Calu3 (cell line): Measurements from ENCODE around the gene C10orf143. TPM values are rescaled to one million over a fixed set of nuclear protein-coding genes. Genes with fewer than 3 reads are reported as not detected.
"Not testable (repeated sequence)": the region's sequence is repeated elsewhere in the genome, so short reads cannot be mapped to it uniquely, and the experiment has no call there.

Experiments
- BruUV-seq: library from RNA; stranded (reverse); fragments of 400-500 nt; replicated peaks from 2 replicates; lab custom pipeline; 2021; lab: Mats Ljungman, UMichigan
- CTCF ChIA-PET: fragments of 300-600 bp; sonication (Branson Sonifier 250); formaldehyde crosslinking; loops from one replicate; lab custom pipeline; 2022; ENCODE audit warnings: antibody characterized with exemption; lab: Charles Lee
- DNase-seq: peaks from one replicate; pipeline ENCODE4 v3.0.0; 2022
- H3K27ac Mint-ChIP-seq: one replicate; pipeline ENCODE4 v1.8.0; 2022; ENCODE audit warnings: mixed read lengths; ENCODE audit not compliant: unreplicated experiment
- H3K27me3 Mint-ChIP-seq: one replicate; pipeline ENCODE4 v1.8.0; 2022; ENCODE audit warnings: mixed read lengths; ENCODE audit not compliant: unreplicated experiment
- H3K36me3 Mint-ChIP-seq: one replicate; pipeline ENCODE4 v1.8.0; 2022; ENCODE audit warnings: mild to moderate bottlenecking, moderate library complexity, mixed read lengths; ENCODE audit not compliant: insufficient read depth, unreplicated experiment
- H3K4me1 Mint-ChIP-seq: one replicate; pipeline ENCODE4 v1.8.0; 2022; ENCODE audit warnings: mild to moderate bottlenecking, low read depth, mixed read lengths; ENCODE audit not compliant: unreplicated experiment
- H3K4me3 Mint-ChIP-seq: one replicate; pipeline ENCODE4 v1.8.0; 2022; ENCODE audit warnings: mild to moderate bottlenecking, low read depth, moderate library complexity, mixed read lengths; ENCODE audit not compliant: unreplicated experiment
- H3K9me3 Mint-ChIP-seq: one replicate; pipeline ENCODE4 v1.8.0; 2022; ENCODE audit warnings: low read depth, mixed read lengths; ENCODE audit not compliant: unreplicated experiment
- CTCF ChIP-seq: fragments of 200-600 bp; IDR thresholded peaks from one replicate; pipeline ENCODE4 v1.8.0; 2022; ENCODE audit warnings: antibody characterized with exemption; ENCODE audit not compliant: unreplicated experiment
- intact Hi-C: fragments of 100-400 bp; cut with micrococcal nuclease; formaldehyde crosslinking; loops from one replicate; pipeline ENCODE4 v1.10.0; 2022; ENCODE audit not compliant: unreplicated experiment
- total RNA-seq: library from RNA; stranded (reverse); gene quantifications from 2 replicates; pipeline ENCODE4 v1.2.3, GENCODE V29; 2022

C10orf143 gene
- total RNA-seq, 1 experiment from 2014 or later: 0.50 TPM

- CTCF ChIA-PET: no interaction called here
- H3K4me3 Mint-ChIP-seq: no peak overlapping the region
Observed at GRCh38 chr10:130128922-130129321, 18.3 kb upstream of the C10orf143 start.

GRCh38 chr10:130128062-130128781, 17.6 kb upstream of the C10orf143 start:
- H3K9me3 Mint-ChIP-seq: no peaks in the 10 kb centered on the region
- H3K4me3 Mint-ChIP-seq: no peak overlapping the region
- H3K4me1 Mint-ChIP-seq: peaks cover 8% of the 10 kb centered on the region
- peaks cover 13% of the 10 kb centered on the region for H3K27me3 Mint-ChIP-seq
- no peaks in the 10 kb centered on the region for H3K36me3 Mint-ChIP-seq
- no TSS peak for BruUV-seq
- no peak for DNase-seq
- TF ChIP-seq CTCF: no peak
- CTCF ChIA-PET: interaction anchor here (1.8 kb wide), 1 partner anchor 17 kb away, joined by 5 read pairs; no protein-coding TSS in a partner anchor
- intact Hi-C loops: no loop called here
- no peak overlapping the region for H3K27ac Mint-ChIP-seq

More at GRCh38 chr10:130128922-130129321, 18.3 kb upstream of the C10orf143 start:
- DNase-seq: no peak
- peaks cover 13% of the 10 kb centered on the region for H3K27me3 Mint-ChIP-seq
- H3K9me3 Mint-ChIP-seq: no peaks in the 10 kb centered on the region
- no peak for TF ChIP-seq CTCF
- H3K36me3 Mint-ChIP-seq: no peaks in the 10 kb centered on the region
- no peak overlapping the region for H3K27ac Mint-ChIP-seq
- H3K4me1 Mint-ChIP-seq: peaks cover 8% of the 10 kb centered on the region
- no TSS peak for BruUV-seq
- intact Hi-C loops: no loop called here

- no peaks in the 10 kb centered on the region for H3K9me3 Mint-ChIP-seq
- peaks cover 8% of the 10 kb centered on the region for H3K4me1 Mint-ChIP-seq
- H3K36me3 Mint-ChIP-seq: no peaks in the 10 kb centered on the region
- no peak overlapping the region for H3K27ac Mint-ChIP-seq
- no TSS peak for BruUV-seq
- peak; percentile 46 for TF ChIP-seq CTCF
- peak; percentile 58 for DNase-seq
- intact Hi-C loops: no loop called here
- H3K4me3 Mint-ChIP-seq: no peak overlapping the region
- H3K27me3 Mint-ChIP-seq: peaks cover 13% of the 10 kb centered on the region
- CTCF ChIA-PET: interaction anchor here (0.6 to 1.8 kb wide), 2 partner anchors 16 to 65 kb away, joined by 4 to 5 read pairs; no protein-coding TSS in a partner anchor
Observed at GRCh38 chr10:130127364-130128061, 16.9 kb upstream of the C10orf143 start.

- H3K27me3 Mint-ChIP-seq: no peaks in the 10 kb centered on the region
- no peak overlapping the region for H3K4me3 Mint-ChIP-seq
- H3K27ac Mint-ChIP-seq: no peak overlapping the region
- no TSS peak for BruUV-seq
- H3K4me1 Mint-ChIP-seq: no peaks in the 10 kb centered on the region
- no peaks in the 10 kb centered on the region for H3K36me3 Mint-ChIP-seq
- no peak for TF ChIP-seq CTCF
- no peak for DNase-seq
- intact Hi-C loops: no loop called here
- no peaks in the 10 kb centered on the region for H3K9me3 Mint-ChIP-seq
- CTCF ChIA-PET: no interaction called here
Observed at GRCh38 chr10:130121486-130122079, 11.0 kb upstream of the C10orf143 start.

- H3K4me1 Mint-ChIP-seq, H3K27ac Mint-ChIP-seq, H3K4me3 Mint-ChIP-seq, H3K36me3 Mint-ChIP-seq, DNase-seq, H3K27me3 Mint-ChIP-seq, CTCF ChIA-PET, H3K9me3 Mint-ChIP-seq, BruUV-seq: not testable (repeated sequence)
- intact Hi-C loops: loop anchor here (10.0 kb wide), 1 partner anchor 163 kb away; no protein-coding TSS in a partner anchor
Observed at GRCh38 chr10:130117535-130117934, 6.9 kb upstream of the C10orf143 start.

GRCh38 chr10:130116942-130117341, 6.3 kb upstream of the C10orf143 start:
- H3K9me3 Mint-ChIP-seq, H3K27ac Mint-ChIP-seq, H3K4me3 Mint-ChIP-seq, H3K4me1 Mint-ChIP-seq, DNase-seq, BruUV-seq, CTCF ChIA-PET, H3K27me3 Mint-ChIP-seq, H3K36me3 Mint-ChIP-seq: not testable (repeated sequence)
- intact Hi-C loops: loop anchor here (10.0 kb wide), 1 partner anchor 162 kb away; no protein-coding TSS in a partner anchor
